Fibroblast of lung (primary cell): ENCODE data around the gene NR3C2.

Source experiments
- CTCF ChIP-seq, 2 donors: IDR thresholded peaks in 1 of 2; conservative IDR thresholded peaks in 1 of 2; 1 replicate in 1 of 2; 2 replicates in 1 of 2; pipeline ENCODE4 v1.5.1; 2011 to 2012; ENCODE audit warnings: low read length in 2 of 2, control low read depth in 1 of 2, inconsistent platforms in 1 of 2, low read depth in 1 of 2, mild to moderate bottlenecking in 1 of 2
- EZH2 ChIP-seq: IDR thresholded peaks from 2 replicates; pipeline ENCODE4 v1.5.1; 2012; ENCODE audit warnings: low read length, control low read depth, mild to moderate bottlenecking; ENCODE audit errors: missing control alignments

DNA sequence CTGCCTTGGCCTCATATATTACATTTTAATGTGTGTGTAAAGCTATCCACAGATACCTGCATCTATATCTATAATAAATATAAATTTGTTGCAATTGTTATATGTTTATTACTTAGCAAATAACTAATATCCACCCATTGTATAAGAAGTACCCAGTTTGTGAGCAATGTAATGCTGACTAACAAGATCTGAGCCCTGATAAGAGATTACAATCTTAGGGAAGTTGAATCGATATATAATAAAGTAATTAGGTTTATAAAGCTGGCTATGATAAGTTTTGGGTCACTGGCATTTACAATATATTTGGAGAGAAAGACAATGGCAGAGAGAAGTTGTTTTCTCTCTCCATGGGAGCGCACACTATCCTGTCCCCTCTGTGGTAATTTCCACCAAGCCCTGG lies 280.6 kb downstream of the NR3C2 start:
- TF ChIP-seq EZH2 (no peak), CTCF (conservative IDR thresholded peaks at IDR 0.05 in 1 of 2, IDR thresholded peaks at IDR 0.05 in 1 of 2; ENCODE audit: low read depth in 1 of 2, low read length in 2 of 2) (no peak)
